Left lung (tissue), 10 donors: ENCODE measurements around the gene NTF3. TPM values are rescaled to one million over a fixed set of nuclear protein-coding genes. Genes with fewer than 3 reads are reported as not detected.

Experiments
- ATAC-seq: fragments of 200-7000 bp; cut with Tn5 transposase; one replicate; pipeline ENCODE4 v1.9.1; 2020; ENCODE audit warnings: moderate library complexity
- DNase-seq, 4 donors: peaks; one replicate each; pipeline ENCODE4 v3.0.0-alpha.2; 2013 to 2020
- H3K27ac ChIP-seq, 2 donors: fragments of 200-600 bp; sonication (generic) in 1 of 2; one replicate each; pipeline versions ENCODE4 v1.5.0 to v1.8.0; 2020 to 2021
- H3K27me3 ChIP-seq, 2 donors: fragments of 200-600 bp; sonication (generic) in 1 of 2; one replicate each; pipeline versions ENCODE4 v1.5.0 to v1.8.0; 2020 to 2021
- H3K36me3 ChIP-seq, 2 donors: fragments of 200-600 bp; sonication (generic) in 1 of 2; one replicate each; pipeline versions ENCODE4 v1.5.0 to v1.8.0; 2020 to 2021
- H3K4me1 ChIP-seq, 2 donors: fragments of 200-600 bp; one replicate each; pipeline ENCODE4 v1.8.0; 2021
- H3K4me3 ChIP-seq, 2 donors: fragments of 200-600 bp; sonication (generic) in 1 of 2; one replicate each; pipeline versions ENCODE4 v1.5.0 to v1.8.0; 2020 to 2021; ENCODE audit warnings: mild to moderate bottlenecking in 1 of 2
- H3K9me3 ChIP-seq, 2 donors: fragments of 200-600 bp; sonication (generic) in 1 of 2; one replicate each; pipeline versions ENCODE4 v1.5.0 to v1.8.0; 2020 to 2021
- intact Hi-C, 2 donors: fragments of 100-400 bp; cut with DNase I; formaldehyde crosslinking; loops; one replicate each; pipeline versions ENCODE4 v1.11.2 to v1.14.2; 2022
- polyA plus RNA-seq, 6 donors: library from polyadenylated mRNA; unstranded; fragments of 120-200 nt; gene quantifications; one replicate each; pipeline ENCODE4 v1.2.1, GENCODE V29; 2013; ENCODE audit not compliant: insufficient read length in 6 of 6
- total RNA-seq, 2 donors: library from RNA; stranded (reverse); fragmentation: NEBNext Ultra II Directional; extraction: Animal tissue kit (Norgen Biotek cat#: 25700); gene quantifications; one replicate each; pipeline ENCODE4 v1.2.1, GENCODE V29; 2021
- TF ChIP-seq, protein P1 (sequence below), 2 donors: fragments of 200-600 bp; sonication (generic) in 1 of 2; IDR thresholded peaks; one replicate each; pipeline versions ENCODE4 v1.5.0 to v1.8.0; 2021; ENCODE audit warnings: antibody characterized with exemption in 2 of 2
- donor health status: DM: no; HTN: yes; CAD: no.
- donor health status: DM: no; HTN: no; CAD: no.

The NTF3 gene
- total and polyA plus RNA-seq, 8 donors: 0.35 to 5.1 (median 2.8) TPM

DNA sequence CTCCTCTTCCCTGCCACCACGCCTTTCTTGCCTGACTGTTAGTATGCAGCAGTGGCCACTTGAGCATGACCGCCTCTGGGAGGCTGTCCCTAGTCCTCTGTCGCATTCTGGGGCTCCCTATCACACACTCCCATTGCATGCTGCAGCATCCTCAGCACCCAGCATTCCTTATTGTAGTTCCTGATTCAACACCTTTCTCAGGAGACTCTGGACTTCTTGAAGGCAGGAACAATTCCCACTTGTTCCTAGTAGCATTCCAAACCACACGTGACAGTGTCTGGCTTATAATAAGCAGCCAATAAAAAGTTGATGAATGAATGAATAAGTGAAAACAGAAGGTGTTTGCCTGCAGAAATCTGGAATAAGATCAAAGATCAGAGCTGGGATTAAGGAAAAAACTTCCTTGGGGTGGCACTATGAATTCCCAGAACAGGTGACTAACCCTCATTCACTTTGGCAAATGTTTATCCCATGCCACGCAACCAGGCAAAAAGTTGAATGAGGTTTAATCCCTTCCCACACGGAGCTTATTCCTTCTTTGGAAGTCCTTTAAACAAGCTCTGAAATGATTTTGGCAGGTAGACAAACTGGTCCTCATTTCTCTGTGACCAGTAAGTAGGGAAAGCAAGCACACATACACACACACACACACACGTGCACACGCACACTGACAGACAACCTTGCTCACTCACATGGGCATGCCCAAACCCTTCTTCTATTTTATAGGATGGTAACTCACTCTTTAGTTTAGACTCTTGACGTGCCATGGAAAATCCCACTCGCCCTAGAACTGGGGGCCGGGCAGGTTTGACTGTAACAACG, 26.5 kb downstream of the NTF3 start:
- DNase-seq: no peak
- TF ChIP-seq, protein P1, sequence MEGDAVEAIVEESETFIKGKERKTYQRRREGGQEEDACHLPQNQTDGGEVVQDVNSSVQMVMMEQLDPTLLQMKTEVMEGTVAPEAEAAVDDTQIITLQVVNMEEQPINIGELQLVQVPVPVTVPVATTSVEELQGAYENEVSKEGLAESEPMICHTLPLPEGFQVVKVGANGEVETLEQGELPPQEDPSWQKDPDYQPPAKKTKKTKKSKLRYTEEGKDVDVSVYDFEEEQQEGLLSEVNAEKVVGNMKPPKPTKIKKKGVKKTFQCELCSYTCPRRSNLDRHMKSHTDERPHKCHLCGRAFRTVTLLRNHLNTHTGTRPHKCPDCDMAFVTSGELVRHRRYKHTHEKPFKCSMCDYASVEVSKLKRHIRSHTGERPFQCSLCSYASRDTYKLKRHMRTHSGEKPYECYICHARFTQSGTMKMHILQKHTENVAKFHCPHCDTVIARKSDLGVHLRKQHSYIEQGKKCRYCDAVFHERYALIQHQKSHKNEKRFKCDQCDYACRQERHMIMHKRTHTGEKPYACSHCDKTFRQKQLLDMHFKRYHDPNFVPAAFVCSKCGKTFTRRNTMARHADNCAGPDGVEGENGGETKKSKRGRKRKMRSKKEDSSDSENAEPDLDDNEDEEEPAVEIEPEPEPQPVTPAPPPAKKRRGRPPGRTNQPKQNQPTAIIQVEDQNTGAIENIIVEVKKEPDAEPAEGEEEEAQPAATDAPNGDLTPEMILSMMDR (IDR thresholded peaks at IDR 0.05): no peak
- no peaks in the 10 kb centered on the region for H3K4me1 ChIP-seq
- no peaks in the 10 kb centered on the region for H3K36me3 ChIP-seq
- no peak overlapping the region for H3K4me3 ChIP-seq
- intact Hi-C loops: no loop called here
- no peaks in the 10 kb centered on the region for H3K27me3 ChIP-seq
- no peak overlapping the region for H3K27ac ChIP-seq
- H3K9me3 ChIP-seq: no peaks in the 10 kb centered on the region
- no peak for ATAC-seq

DNA sequence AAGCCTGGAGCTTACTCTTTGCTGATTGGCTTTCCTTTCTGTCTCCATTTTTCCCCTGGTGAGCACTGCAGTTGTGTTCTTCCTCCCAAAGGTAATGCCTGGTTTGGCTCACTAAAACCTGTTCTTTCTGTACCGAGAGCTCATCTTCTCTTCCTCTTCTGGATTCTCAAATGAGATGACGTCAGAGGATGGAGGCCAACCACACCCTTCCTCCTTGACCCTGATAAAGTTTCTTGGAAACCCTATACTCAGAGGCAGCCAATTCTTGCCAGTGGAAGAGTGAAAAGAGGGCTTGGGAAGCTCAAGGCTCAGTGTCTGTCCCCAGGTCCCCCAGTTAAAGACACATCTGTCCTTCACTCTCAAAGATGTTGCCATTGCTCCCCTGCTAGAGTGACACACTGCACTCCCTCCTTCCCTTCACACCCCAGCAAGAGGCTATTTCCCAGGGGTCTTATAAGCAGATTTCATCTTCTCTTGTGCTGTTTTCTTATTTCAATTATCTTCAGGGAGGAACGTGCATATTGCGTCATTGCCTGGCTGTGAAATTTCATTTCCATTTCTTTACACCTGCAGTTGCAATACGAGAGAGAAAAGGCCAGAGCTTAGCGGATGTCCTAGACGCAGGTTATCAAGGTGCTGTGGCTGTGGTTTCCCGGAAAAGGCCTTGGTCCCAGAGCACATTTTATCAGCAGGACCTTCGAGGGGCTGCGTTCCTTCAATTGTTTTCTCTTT, 27.3 kb downstream of the NTF3 start:
- Histone ChIP-seq H3K27me3 (no peaks in the 10 kb centered on the region), H3K27ac (no peak overlapping the region), H3K4me1 (no peaks in the 10 kb centered on the region), H3K9me3 (no peaks in the 10 kb centered on the region), H3K36me3 (no peaks in the 10 kb centered on the region), H3K4me3 (no peak overlapping the region)
- TF ChIP-seq, protein P1 (IDR thresholded peaks at IDR 0.05): no peak
- ATAC-seq (no peak), DNase-seq (no peak)
- intact Hi-C loops: no loop called here

DNA sequence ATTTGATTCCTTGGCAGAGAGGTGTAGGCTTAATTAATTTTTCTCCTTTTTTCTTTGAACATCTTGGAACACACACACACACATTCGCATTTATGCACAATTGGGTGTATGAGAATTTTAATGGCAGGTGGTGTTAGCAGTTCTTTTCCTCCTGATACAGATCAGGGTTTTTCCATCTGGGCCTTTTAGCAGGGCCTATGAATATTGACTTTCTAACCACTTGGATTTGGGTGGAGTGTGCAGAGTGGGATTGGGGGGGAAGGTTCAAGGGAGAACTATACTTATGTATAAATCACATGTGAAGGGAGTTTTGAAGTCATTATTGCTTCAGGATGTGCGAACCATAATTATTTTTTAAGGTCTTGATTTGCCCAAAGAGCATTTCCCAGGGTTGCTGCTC, 28.9 kb downstream of the NTF3 start:
- intact Hi-C loops: no loop called here
- TF ChIP-seq, protein P1 (IDR thresholded peaks at IDR 0.05): no peak
- DNase-seq: no peak

DNA sequence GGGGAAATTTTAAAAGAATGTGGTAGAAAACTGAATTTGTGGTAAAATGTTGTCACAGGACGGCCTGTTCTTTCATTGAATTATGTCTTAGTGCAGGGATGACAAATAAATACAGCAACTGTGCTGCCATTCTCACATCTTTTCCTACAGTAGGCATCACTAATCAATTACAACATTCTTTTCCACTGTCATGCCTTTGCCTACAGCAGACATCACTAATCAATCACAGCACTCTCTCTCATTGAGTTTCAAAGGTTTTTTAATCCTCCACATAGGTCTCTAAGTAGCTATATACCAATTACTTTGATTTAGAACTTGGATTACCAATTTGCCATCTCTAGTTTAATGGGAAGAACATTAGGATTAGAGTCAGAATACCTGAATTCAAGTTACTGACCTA, 30.1 kb downstream of the NTF3 start:
- intact Hi-C loops: no loop called here
- Histone ChIP-seq H3K4me3 (no peak overlapping the region), H3K27ac (no peak overlapping the region), H3K27me3 (no peaks in the 10 kb centered on the region), H3K4me1 (no peaks in the 10 kb centered on the region), H3K36me3 (no peaks in the 10 kb centered on the region), H3K9me3 (no peaks in the 10 kb centered on the region)
- no peak for ATAC-seq
- DNase-seq: no peak
- TF ChIP-seq, protein P1 (IDR thresholded peaks at IDR 0.05): no peak

More for the DNA sequence above, 28.9 kb downstream of the NTF3 start:
- Histone ChIP-seq H3K27me3 (no peaks in the 10 kb centered on the region), H3K27ac (no peak overlapping the region), H3K4me3 (no peak overlapping the region), H3K4me1 (no peaks in the 10 kb centered on the region), H3K9me3 (no peaks in the 10 kb centered on the region), H3K36me3 (no peaks in the 10 kb centered on the region)
- no peak for ATAC-seq

DNA sequence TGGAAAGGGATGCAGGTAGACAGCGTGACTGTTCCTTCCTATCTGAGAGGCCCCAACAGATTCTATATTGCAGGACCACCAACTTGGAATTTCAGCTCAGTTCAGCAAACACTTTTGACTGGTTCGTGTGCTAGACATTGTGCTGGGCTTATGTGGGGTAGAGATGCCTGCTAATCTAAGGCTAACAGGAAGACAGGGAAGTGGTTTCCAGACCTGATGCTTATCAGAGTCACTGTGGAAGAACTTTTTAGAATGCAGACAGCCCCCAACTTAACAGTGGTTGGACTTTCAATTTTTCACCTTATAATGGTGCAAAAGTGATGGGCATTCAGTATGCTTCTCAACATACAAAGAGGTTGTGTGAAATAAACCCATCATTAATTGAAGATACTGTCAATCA, 32.2 kb downstream of the NTF3 start:
- H3K9me3 ChIP-seq: no peaks in the 10 kb centered on the region
- no peak overlapping the region for H3K27ac ChIP-seq
- TF ChIP-seq, protein P1 (IDR thresholded peaks at IDR 0.05): no peak
- H3K36me3 ChIP-seq: no peaks in the 10 kb centered on the region
- intact Hi-C loops: no loop called here
- no peaks in the 10 kb centered on the region for H3K4me1 ChIP-seq
- no peak for ATAC-seq
- no peak overlapping the region for H3K4me3 ChIP-seq
- no peaks in the 10 kb centered on the region for H3K27me3 ChIP-seq
- no peak for DNase-seq
